A549 (cell line): ENCODE results near the gene GARS1. TPM values are rescaled to one million over a fixed set of nuclear protein-coding genes. Genes with fewer than 3 reads are reported as not detected.

Source experiments
- ATAC-seq, 2 experiments: fragments of 200-7000 bp in 1 of 2; fragments of >200 bp in 1 of 2; cut with Nextera tagmentation in 1 of 2; cut with Tn5 transposase in 1 of 2; 3 replicates each; pipeline versions ENCODE4 v1.8.0 to v1.9.1; 2018 to 2020; ENCODE audit warnings: mild to moderate bottlenecking in 1 of 2, moderate library complexity in 1 of 2
- CTCF ChIA-PET: fragments of 300-600 bp; sonication (Branson Sonifier 250); formaldehyde crosslinking; extraction: SDS; loops from one replicate; lab custom pipeline; 2021; ENCODE audit warnings: antibody characterized with exemption, inconsistent platforms; lab: Yijun Ruan, JAX
- POLR2A ChIA-PET: fragments of 350-600 bp; formaldehyde crosslinking; extraction: SDS; loops from one replicate; lab custom pipeline; 2021; ENCODE audit warnings: antibody characterized with exemption, inconsistent platforms; lab: Yijun Ruan, JAX
- DNase-seq, 2 experiments: peaks; one replicate each; pipeline versions ENCODE4 v3.0.0 to v3.0.0-alpha.2; 2011 to 2016; ENCODE audit warnings: low read depth in 1 of 2, low spot score in 1 of 2
- FAIRE-seq: peaks from 2 replicates; lab custom pipeline; 2011; peaks lifted over from hg19 to GRCh38; lab: Jason Lieb, UNC
- H3K27ac ChIP-seq, 2 experiments: fragments of >200 bp; sonication (Bioruptor Twin); formaldehyde crosslinking; 3 replicates each; pipeline ENCODE4 v1.5.1; 2016 to 2017
- H3K4me1 ChIP-seq: fragments of >200 bp; sonication (Bioruptor Twin); formaldehyde crosslinking; 3 replicates; pipeline ENCODE4 v1.6.1; 2016
- H3K4me2 ChIP-seq: fragments of >200 bp; sonication (Bioruptor Twin); formaldehyde crosslinking; 3 replicates; pipeline ENCODE4 v1.6.1; 2016
- H3K4me3 ChIP-seq: fragments of >200 bp; sonication (Bioruptor Twin); formaldehyde crosslinking; 3 replicates; pipeline ENCODE4 v1.5.1; 2016
- H3K9me3 ChIP-seq: fragments of >200 bp; sonication (Bioruptor Twin); formaldehyde crosslinking; 3 replicates; pipeline ENCODE4 v1.6.1; 2016
- BHLHE40 ChIP-seq: IDR thresholded peaks from 2 replicates; pipeline ENCODE4 v1.6.1; 2012; ENCODE audit warnings: low read depth, low read length, inconsistent platforms
- CBX8 ChIP-seq: fragments of 200-600 bp; sonication (generic); IDR thresholded peaks from 2 replicates; pipeline ENCODE4 v1.6.1; 2016
- CHD2 ChIP-seq: fragments of 150-350 bp; IDR thresholded peaks from 2 replicates; pipeline ENCODE4 v1.6.1; 2014; ENCODE audit warnings: low read length; ENCODE audit not compliant: partially characterized antibody
- EHF ChIP-seq: fragments of 250-450 bp; sonication (Bioruptor Pico); IDR thresholded peaks from 2 replicates; pipeline ENCODE4 v1.5.0; 2020; ENCODE audit warnings: mild to moderate bottlenecking
- EHMT2 ChIP-seq: fragments of 200-600 bp; sonication (generic); IDR thresholded peaks from 2 replicates; pipeline ENCODE4 v1.6.1; 2016; ENCODE audit warnings: antibody characterized with exemption, low read depth, mild to moderate bottlenecking, moderate library complexity
- FOSL2 ChIP-seq, 2 experiments: fragments of 450-650 bp in 1 of 2; fragments of >200 bp in 1 of 2; sonication (Bioruptor Twin) in 1 of 2; formaldehyde crosslinking; IDR thresholded peaks; 2 replicates each; pipeline versions ENCODE4 v1.5.0 to v1.6.1; 2016 to 2020; ENCODE audit warnings: mild to moderate bottlenecking in 1 of 2, moderate library complexity in 1 of 2
- HDAC2 ChIP-seq: fragments of 200-600 bp; sonication (generic); IDR thresholded peaks from 2 replicates; pipeline ENCODE4 v1.6.1; 2016
- HEYL ChIP-seq: fragments of 250-450 bp; sonication (Bioruptor Pico); IDR thresholded peaks from 2 replicates; pipeline ENCODE4 v1.8.0; 2021; ENCODE audit warnings: mild to moderate bottlenecking, moderate library complexity
- HOXA7 ChIP-seq: fragments of 250-450 bp; sonication (Bioruptor Pico); IDR thresholded peaks from 2 replicates; pipeline ENCODE4 v1.5.0; 2020; ENCODE audit warnings: mild to moderate bottlenecking, moderate library complexity
- HOXB5 ChIP-seq: fragments of 250-450 bp; sonication (Bioruptor Pico); IDR thresholded peaks from 2 replicates; pipeline ENCODE4 v1.5.0; 2020; ENCODE audit warnings: mild to moderate bottlenecking, moderate library complexity
- MAZ ChIP-seq: fragments of 150-350 bp; IDR thresholded peaks from 2 replicates; pipeline ENCODE4 v1.6.1; 2014; ENCODE audit warnings: antibody characterized with exemption, low read depth, low read length, borderline replicate concordance
- NFE2L2 ChIP-seq: fragments of 150-350 bp; conservative IDR thresholded peaks from 2 replicates; pipeline ENCODE4 v1.6.1; 2014; ENCODE audit warnings: low read length
- PHF8 ChIP-seq: fragments of 200-600 bp; sonication (generic); IDR thresholded peaks from 2 replicates; pipeline ENCODE4 v1.6.1; 2016; ENCODE audit warnings: low read depth, mild to moderate bottlenecking, antibody characterized with exemption, moderate library complexity, borderline replicate concordance
- POLR2A ChIP-seq: IDR thresholded peaks from 2 replicates; pipeline ENCODE4 v1.6.1; 2012; ENCODE audit warnings: mild to moderate bottlenecking, low read length
- POLR2AphosphoS2 ChIP-seq: conservative IDR thresholded peaks from 2 replicates; pipeline ENCODE4 v1.6.1; 2012; ENCODE audit warnings: low read length, improper control_type of control experiment, inconsistent platforms
- RAD21 ChIP-seq, 2 experiments: fragments of >200 bp in 1 of 2; sonication (Bioruptor Twin) in 1 of 2; formaldehyde crosslinking in 1 of 2; IDR thresholded peaks in 1 of 2; conservative IDR thresholded peaks in 1 of 2; 2 replicates in 1 of 2; 3 replicates in 1 of 2; pipeline ENCODE4 v1.6.1; 2012 to 2018; ENCODE audit warnings: inconsistent platforms in 1 of 2
- RFX5 ChIP-seq: fragments of 450-650 bp; IDR thresholded peaks from 2 replicates; pipeline ENCODE4 v1.7.1; 2014; ENCODE audit warnings: antibody characterized with exemption, mild to moderate bottlenecking, moderate library complexity
- SMC3 ChIP-seq: fragments of >200 bp; sonication (Bioruptor Twin); formaldehyde crosslinking; IDR thresholded peaks from 3 replicates; pipeline ENCODE4 v1.6.1; 2018; ENCODE audit warnings: inconsistent platforms
- TP53 ChIP-seq: fragments of 250-450 bp; sonication (Bioruptor Pico); IDR thresholded peaks from 2 replicates; pipeline ENCODE4 v1.5.0; 2021; ENCODE audit warnings: mild to moderate bottlenecking, moderate library complexity
- ZNF302 ChIP-seq: fragments of 250-450 bp; sonication (Bioruptor Pico); IDR thresholded peaks from 2 replicates; pipeline ENCODE4 v1.9.0; 2021; ENCODE audit warnings: inconsistent platforms, mild to moderate bottlenecking, moderate library complexity
- WGBS: methylation state at CpG from one replicate; pipeline ENCODE4 v1.1.6; 2017; ENCODE audit errors: missing lambda C conversion rate; 5-methylcytosine and 5-hydroxymethylcytosine counted together
- polyA plus RNA-seq, 4 experiments: library from polyadenylated mRNA; depleted of rRNA in 3 of 4; stranded (reverse); fragments of >200 nt; fragmentation: RNase III in 1 of 4; extraction: RNeasy Plus Mini Kit Qiagen cat#74134 plus additional on column Dnase treatment in 1 of 4; gene quantifications; 2 replicates in 3 of 4; 3 replicates in 1 of 4; pipeline ENCODE4 v1.2.3, GENCODE V29; 2011 to 2017
- TF ChIP-seq, protein P1 (sequence below): IDR thresholded peaks from 2 replicates; pipeline ENCODE4 v1.6.1; 2012; ENCODE audit warnings: low read depth, borderline replicate concordance
- TF ChIP-seq, protein P2 (sequence below): fragments of >200 bp; sonication (Bioruptor Twin); formaldehyde crosslinking; IDR thresholded peaks from 3 replicates; pipeline ENCODE4 v1.5.1; 2016
- TF ChIP-seq, protein P3 (sequence below): fragments of >200 bp; sonication (Bioruptor Twin); formaldehyde crosslinking; IDR thresholded peaks from 2 replicates; pipeline ENCODE4 v1.6.1; 2016

The GARS1 gene
- polyA plus RNA-seq, 2 of the 4 experiments (the other 2 are of a cell fraction): 134 to 608 TPM

DNA sequence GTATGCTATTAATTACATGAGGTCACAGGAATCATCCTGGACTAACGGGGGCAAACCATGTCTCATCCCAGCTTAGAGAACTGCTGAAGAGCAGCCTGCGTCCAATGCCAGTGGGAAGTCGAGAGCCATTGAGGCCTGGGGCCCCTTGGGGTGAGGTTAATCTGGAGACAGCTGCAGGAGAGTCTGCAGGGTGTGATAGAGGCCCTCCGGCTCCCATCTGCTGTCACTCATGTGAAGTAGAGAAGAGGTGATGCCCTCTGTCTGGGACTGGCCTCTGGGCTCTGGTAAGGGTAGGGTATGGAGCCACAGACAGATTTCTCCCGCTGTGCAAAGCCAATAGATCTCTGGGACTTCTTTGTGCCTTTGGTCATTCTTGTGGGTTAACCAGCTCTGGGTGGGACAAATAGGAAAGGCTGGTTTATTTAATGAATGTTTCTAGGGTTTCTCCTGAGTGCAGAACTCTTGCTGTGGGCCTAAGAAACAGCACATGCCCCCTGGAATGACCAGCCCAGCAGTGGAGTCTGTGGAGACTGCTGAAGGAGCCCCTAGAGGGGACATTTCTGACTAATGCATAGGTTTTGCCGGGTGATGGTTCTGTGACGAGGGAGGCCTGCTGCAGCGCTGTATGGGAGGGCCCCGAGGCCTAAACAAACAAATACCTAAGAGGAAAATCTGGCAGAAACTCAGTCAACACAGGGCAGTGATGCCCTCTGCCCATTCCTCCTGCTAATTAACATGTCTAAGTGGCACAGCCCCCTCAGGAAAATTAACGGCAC lies 53.1 kb downstream of the GARS1 start:
- Histone ChIP-seq H3K4me1 (no peaks in the 10 kb centered on the region), H3K9me3 (no peaks in the 10 kb centered on the region), H3K27ac (no peak overlapping the region), H3K4me2 (no peak overlapping the region), H3K4me3 (no peak overlapping the region)
- FAIRE-seq: no peak
- POLR2A ChIA-PET: no interaction called here
- DNase-seq: no peak
- CTCF ChIA-PET: interaction anchor here (1.0 to 2.4 kb wide), 3 partner anchors 14 to 291 kb away, joined by 3 to 6 read pairs (median 3); no protein-coding TSS in a partner anchor
- ATAC-seq: peak; percentile 28 to 35; a peak in 4 of 6 replicates
- WGBS: 82% methylated on average over 10 of the region's 10 CpGs
- no peak for TF ChIP-seq RAD21 (conservative IDR thresholded peaks at IDR 0.05 in 1 of 2, IDR thresholded peaks at IDR 0.05 in 1 of 2)
- no peak for TF ChIP-seq EHMT2
- TF ChIP-seq HEYL (CRISPR knock-in tag): no peak
- no peak for TF ChIP-seq EHF (CRISPR knock-in tag)
- no peak for TF ChIP-seq POLR2A

DNA sequence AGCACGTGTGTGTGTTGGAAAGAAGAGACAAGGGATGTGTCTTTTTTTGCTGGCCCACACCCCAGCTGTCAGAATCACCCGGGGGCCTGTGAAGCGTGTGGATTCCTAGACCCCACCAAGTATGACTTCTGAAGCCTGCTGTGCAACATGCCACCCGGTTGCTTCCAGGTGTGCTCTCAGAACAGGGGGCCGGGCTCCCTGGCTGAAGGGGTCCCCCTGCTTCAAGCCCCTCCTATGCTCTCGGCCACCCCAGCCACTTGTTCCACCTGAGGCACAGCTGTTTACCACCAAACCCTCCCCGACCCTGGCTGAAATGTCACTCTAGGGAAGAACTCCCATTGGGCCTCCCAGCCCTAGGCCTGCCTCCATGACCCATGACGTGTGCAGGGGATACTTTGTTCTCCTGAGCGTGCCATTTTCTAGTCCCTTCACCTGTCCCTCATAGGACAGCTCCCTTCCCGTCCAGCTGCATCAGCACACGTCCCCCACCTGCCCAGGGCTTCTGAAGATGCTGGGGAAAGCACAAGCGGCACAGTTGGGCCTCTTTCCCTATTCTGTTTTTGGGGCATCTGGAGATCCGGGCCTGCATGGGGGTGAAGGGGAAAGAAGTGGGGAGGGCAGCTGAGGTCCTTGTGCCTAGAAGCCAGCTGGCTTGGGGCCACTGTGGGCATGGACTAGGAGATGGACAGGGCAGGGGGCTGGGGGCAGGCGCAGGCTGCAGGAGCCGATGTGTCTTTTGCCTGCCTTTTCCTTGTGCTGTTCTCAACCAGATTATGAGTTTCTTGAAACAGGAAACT lies 54.3 kb downstream of the GARS1 start:
- no peak overlapping the region for H3K27ac ChIP-seq
- no peak overlapping the region for H3K4me3 ChIP-seq
- no peaks in the 10 kb centered on the region for H3K9me3 ChIP-seq
- ChIA-PET POLR2A (interaction anchor here (0.5 kb wide), 1 partner anchor 1286 kb away, joined by 3 read pairs; no protein-coding TSS in a partner anchor), CTCF (interaction anchor here (1.3 kb wide), 1 partner anchor 91 kb away, joined by 3 read pairs; no protein-coding TSS in a partner anchor)
- TF ChIP-seq POLR2A (no peak), PHF8 (no peak), HOXB5 (no peak), CBX8 (no peak), BHLHE40 (no peak), TP53 (CRISPR knock-in tag) (no peak), RFX5 (no peak)
- TF ChIP-seq, protein P1, sequence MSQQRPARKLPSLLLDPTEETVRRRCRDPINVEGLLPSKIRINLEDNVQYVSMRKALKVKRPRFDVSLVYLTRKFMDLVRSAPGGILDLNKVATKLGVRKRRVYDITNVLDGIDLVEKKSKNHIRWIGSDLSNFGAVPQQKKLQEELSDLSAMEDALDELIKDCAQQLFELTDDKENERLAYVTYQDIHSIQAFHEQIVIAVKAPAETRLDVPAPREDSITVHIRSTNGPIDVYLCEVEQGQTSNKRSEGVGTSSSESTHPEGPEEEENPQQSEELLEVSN: no peak
- no peaks in the 10 kb centered on the region for H3K4me1 ChIP-seq
- FAIRE-seq (no peak), ATAC-seq (no peak), DNase-seq (no peak)
- no peak overlapping the region for H3K4me2 ChIP-seq
- 78% methylated on average over 15 of the region's 15 CpGs for WGBS

DNA sequence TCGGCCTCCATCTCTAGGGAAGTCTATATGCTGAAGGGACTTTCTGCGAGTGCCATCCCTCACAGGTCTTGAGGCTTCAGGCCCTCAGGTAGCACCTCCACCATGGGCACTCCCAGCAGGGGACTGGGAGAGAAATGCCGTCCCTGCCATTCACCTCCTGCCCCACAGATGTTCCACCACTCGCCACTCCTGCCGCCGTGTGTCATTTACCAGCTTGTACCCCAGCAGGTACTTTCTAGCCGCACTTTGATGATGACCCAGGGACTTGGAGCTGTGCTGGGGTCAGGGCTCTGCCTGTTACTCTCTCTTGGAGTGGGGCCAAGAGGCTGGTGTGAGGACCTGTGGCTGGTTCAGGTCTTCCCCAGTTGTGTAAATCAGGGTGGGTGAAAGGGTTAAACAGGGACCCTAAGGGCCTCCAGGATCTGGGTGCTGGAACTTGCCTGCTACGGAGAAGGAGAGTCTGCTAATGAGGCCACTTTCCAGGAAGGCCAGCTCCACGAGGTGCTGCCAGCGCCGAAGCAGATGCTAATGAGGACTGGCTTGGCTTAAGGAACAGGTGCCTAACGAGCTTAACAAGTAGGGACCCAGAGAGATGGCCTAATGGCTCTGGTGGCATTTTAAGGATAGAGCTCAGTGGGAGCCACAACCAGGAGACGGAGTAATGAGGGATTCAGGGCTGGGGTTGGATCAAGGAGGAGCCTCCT lies 55.2 kb downstream of the GARS1 start:
- Histone ChIP-seq H3K4me2 (no peak overlapping the region), H3K4me3 (no peak overlapping the region), H3K4me1 (no peaks in the 10 kb centered on the region), H3K9me3 (no peaks in the 10 kb centered on the region), H3K27ac (no peak overlapping the region)
- CTCF ChIA-PET: no interaction called here
- DNase-seq (no peak), ATAC-seq (no peak), FAIRE-seq (no peak)
- POLR2A ChIA-PET: no interaction called here
- TF ChIP-seq HOXA7 (CRISPR knock-in tag): no peak
- no peak for TF ChIP-seq HDAC2
- TF ChIP-seq, protein P2, sequence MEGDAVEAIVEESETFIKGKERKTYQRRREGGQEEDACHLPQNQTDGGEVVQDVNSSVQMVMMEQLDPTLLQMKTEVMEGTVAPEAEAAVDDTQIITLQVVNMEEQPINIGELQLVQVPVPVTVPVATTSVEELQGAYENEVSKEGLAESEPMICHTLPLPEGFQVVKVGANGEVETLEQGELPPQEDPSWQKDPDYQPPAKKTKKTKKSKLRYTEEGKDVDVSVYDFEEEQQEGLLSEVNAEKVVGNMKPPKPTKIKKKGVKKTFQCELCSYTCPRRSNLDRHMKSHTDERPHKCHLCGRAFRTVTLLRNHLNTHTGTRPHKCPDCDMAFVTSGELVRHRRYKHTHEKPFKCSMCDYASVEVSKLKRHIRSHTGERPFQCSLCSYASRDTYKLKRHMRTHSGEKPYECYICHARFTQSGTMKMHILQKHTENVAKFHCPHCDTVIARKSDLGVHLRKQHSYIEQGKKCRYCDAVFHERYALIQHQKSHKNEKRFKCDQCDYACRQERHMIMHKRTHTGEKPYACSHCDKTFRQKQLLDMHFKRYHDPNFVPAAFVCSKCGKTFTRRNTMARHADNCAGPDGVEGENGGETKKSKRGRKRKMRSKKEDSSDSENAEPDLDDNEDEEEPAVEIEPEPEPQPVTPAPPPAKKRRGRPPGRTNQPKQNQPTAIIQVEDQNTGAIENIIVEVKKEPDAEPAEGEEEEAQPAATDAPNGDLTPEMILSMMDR: no peak
- TF ChIP-seq, protein P3, sequence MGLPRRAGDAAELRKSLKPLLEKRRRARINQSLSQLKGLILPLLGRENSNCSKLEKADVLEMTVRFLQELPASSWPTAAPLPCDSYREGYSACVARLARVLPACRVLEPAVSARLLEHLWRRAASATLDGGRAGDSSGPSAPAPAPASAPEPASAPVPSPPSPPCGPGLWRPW: no peak
- no peak for TF ChIP-seq CHD2
- TF ChIP-seq ZNF302 (CRISPR knock-in tag): no peak
- TF ChIP-seq SMC3: no peak
- no peak for TF ChIP-seq MAZ
- no peak for TF ChIP-seq NFE2L2
- TF ChIP-seq POLR2AphosphoS2: no peak
- TF ChIP-seq HOXB5: no peak
- TF ChIP-seq FOSL2 (IDR thresholded peaks at IDR 0.05): no peak
- TF ChIP-seq FOSL2 (CRISPR knock-in tag; IDR thresholded peaks at IDR 0.05): no peak
- 88% methylated on average over 13 of the region's 13 CpGs for WGBS
